HepG2 (cell line): ENCODE measurements around the gene RABGGTA. TPM values are rescaled to one million over a fixed set of nuclear protein-coding genes. Genes with fewer than 3 reads are reported as not detected.

Experiments
- HOXA3 ChIP-seq: sonication (generic); formaldehyde crosslinking; IDR thresholded peaks from 2 replicates; pipeline ENCODE4 v1.5.0; 2020; ENCODE audit warnings: missing genetic modification reagents
- IKZF4 ChIP-seq: sonication (generic); formaldehyde crosslinking; IDR thresholded peaks from 2 replicates; pipeline ENCODE4 v1.5.1; 2020; ENCODE audit warnings: borderline replicate concordance, mild to moderate bottlenecking, low read depth, missing genetic modification reagents; ENCODE audit errors: not compliant biosample characterization
- MEF2D ChIP-seq: sonication (generic); formaldehyde crosslinking; IDR thresholded peaks from 2 replicates; pipeline ENCODE4 v1.5.1; 2020; ENCODE audit warnings: mild to moderate bottlenecking, missing genetic modification reagents
- PRDM15 ChIP-seq: sonication (generic); formaldehyde crosslinking; IDR thresholded peaks from 2 replicates; pipeline ENCODE4 v1.4.0; 2020; ENCODE audit warnings: missing genetic modification reagents
- SP5 ChIP-seq: IDR thresholded peaks from 2 replicates; pipeline ENCODE4 v1.6.1; 2016; ENCODE audit warnings: low read depth, borderline replicate concordance
- SRF ChIP-seq: IDR thresholded peaks from 2 replicates; pipeline ENCODE4 v1.6.1; 2011; ENCODE audit warnings: mild to moderate bottlenecking, low read depth, low read length, moderate library complexity
- ZEB1 ChIP-seq: IDR thresholded peaks from 2 replicates; pipeline ENCODE4 v1.6.1; 2012; ENCODE audit warnings: mild to moderate bottlenecking, low read depth, inconsistent platforms; ENCODE audit not compliant: insufficient replicate concordance
- ZKSCAN5 ChIP-seq: sonication (generic); formaldehyde crosslinking; IDR thresholded peaks from 2 replicates; pipeline ENCODE4 v1.5.1; 2020; ENCODE audit warnings: mild to moderate bottlenecking, missing genetic modification reagents
- ZNF234 ChIP-seq: sonication (generic); formaldehyde crosslinking; conservative IDR thresholded peaks from 2 replicates; pipeline ENCODE4 v1.5.1; 2020; ENCODE audit warnings: mild to moderate bottlenecking, missing genetic modification reagents
- ZNF513 ChIP-seq: sonication (generic); formaldehyde crosslinking; conservative IDR thresholded peaks from 2 replicates; pipeline ENCODE4 v1.5.0; 2020; ENCODE audit warnings: missing genetic modification reagents
- ZNF616 ChIP-seq: sonication (generic); formaldehyde crosslinking; IDR thresholded peaks from 2 replicates; pipeline ENCODE4 v1.5.0; 2020; ENCODE audit warnings: low read depth, mild to moderate bottlenecking, missing genetic modification reagents
- ZNF7 ChIP-seq: IDR thresholded peaks from 2 replicates; pipeline ENCODE4 v1.6.1; 2016; ENCODE audit warnings: missing biosample characterization, missing genetic modification reagents
- ZNF784 ChIP-seq: sonication (generic); formaldehyde crosslinking; IDR thresholded peaks from 2 replicates; pipeline ENCODE4 v1.5.1; 2020; ENCODE audit warnings: missing genetic modification reagents, mild to moderate bottlenecking, borderline replicate concordance
- ZSCAN21 ChIP-seq: sonication (generic); formaldehyde crosslinking; IDR thresholded peaks from 2 replicates; pipeline ENCODE4 v1.8.0; 2022; ENCODE audit warnings: mild to moderate bottlenecking, missing genetic modification reagents, moderate library complexity, borderline replicate concordance
- polyA plus RNA-seq, 8 experiments: library from polyadenylated mRNA; depleted of rRNA in 3 of 8; stranded (reverse) in 7 of 8; unstranded in 1 of 8; fragments of >200 nt; fragmentation: Illumina TruSeq in 4 of 8; extraction: Trizol in 4 of 8; gene quantifications; 2 replicates each; pipeline versions ENCODE4 v1.2.1 to v1.2.3, GENCODE V29; 2011 to 2016; ENCODE audit warnings: low read depth in 4 of 8, missing spikeins in 1 of 8, mixed read lengths in 1 of 8; ENCODE audit not compliant: insufficient read depth in 1 of 8
- total RNA-seq, 5 experiments: library from RNA; depleted of rRNA; stranded (reverse); fragments of >200 nt; fragmentation: Illumina TruSeq; extraction: Trizol; gene quantifications; 2 replicates each; pipeline ENCODE4 v1.2.3, GENCODE V29; 2016; ENCODE audit warnings: low read depth in 1 of 5
- TF ChIP-seq, protein P1 (sequence below): sonication (generic); formaldehyde crosslinking; conservative IDR thresholded peaks from 2 replicates; pipeline ENCODE4 v1.4.0; 2020; ENCODE audit warnings: mild to moderate bottlenecking, missing genetic modification reagents, moderate library complexity
- TF ChIP-seq, protein P2 (sequence below): sonication (generic); formaldehyde crosslinking; conservative IDR thresholded peaks from 2 replicates; pipeline ENCODE4 v1.8.0; 2022; ENCODE audit warnings: low read depth, missing genetic modification reagents

RABGGTA gene
- total and polyA plus RNA-seq, 2 of the 13 experiments (the other 11 are each of a cell fraction or from before 2014, with no cell fraction given) = 57.9 to 90.8 TPM

- TF ChIP-seq, protein P1, sequence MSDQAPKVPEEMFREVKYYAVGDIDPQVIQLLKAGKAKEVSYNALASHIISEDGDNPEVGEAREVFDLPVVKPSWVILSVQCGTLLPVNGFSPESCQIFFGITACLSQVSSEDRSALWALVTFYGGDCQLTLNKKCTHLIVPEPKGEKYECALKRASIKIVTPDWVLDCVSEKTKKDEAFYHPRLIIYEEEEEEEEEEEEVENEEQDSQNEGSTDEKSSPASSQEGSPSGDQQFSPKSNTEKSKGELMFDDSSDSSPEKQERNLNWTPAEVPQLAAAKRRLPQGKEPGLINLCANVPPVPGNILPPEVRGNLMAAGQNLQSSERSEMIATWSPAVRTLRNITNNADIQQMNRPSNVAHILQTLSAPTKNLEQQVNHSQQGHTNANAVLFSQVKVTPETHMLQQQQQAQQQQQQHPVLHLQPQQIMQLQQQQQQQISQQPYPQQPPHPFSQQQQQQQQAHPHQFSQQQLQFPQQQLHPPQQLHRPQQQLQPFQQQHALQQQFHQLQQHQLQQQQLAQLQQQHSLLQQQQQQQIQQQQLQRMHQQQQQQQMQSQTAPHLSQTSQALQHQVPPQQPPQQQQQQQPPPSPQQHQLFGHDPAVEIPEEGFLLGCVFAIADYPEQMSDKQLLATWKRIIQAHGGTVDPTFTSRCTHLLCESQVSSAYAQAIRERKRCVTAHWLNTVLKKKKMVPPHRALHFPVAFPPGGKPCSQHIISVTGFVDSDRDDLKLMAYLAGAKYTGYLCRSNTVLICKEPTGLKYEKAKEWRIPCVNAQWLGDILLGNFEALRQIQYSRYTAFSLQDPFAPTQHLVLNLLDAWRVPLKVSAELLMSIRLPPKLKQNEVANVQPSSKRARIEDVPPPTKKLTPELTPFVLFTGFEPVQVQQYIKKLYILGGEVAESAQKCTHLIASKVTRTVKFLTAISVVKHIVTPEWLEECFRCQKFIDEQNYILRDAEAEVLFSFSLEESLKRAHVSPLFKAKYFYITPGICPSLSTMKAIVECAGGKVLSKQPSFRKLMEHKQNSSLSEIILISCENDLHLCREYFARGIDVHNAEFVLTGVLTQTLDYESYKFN (CRISPR knock-in tag) = peak; percentile 75
- TF ChIP-seq, protein P2, sequence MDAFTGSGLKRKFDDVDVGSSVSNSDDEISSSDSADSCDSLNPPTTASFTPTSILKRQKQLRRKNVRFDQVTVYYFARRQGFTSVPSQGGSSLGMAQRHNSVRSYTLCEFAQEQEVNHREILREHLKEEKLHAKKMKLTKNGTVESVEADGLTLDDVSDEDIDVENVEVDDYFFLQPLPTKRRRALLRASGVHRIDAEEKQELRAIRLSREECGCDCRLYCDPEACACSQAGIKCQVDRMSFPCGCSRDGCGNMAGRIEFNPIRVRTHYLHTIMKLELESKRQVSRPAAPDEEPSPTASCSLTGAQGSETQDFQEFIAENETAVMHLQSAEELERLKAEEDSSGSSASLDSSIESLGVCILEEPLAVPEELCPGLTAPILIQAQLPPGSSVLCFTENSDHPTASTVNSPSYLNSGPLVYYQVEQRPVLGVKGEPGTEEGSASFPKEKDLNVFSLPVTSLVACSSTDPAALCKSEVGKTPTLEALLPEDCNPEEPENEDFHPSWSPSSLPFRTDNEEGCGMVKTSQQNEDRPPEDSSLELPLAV (CRISPR knock-in tag) = no peak
- TF ChIP-seq ZKSCAN5 (CRISPR knock-in tag) = peak; percentile 73; the same call in 1 of the 2 replicates
- peak; percentile 86 for TF ChIP-seq PRDM15 (CRISPR knock-in tag)
- peak; percentile 95 for TF ChIP-seq SP5 (CRISPR knock-in tag)
- TF ChIP-seq MEF2D (CRISPR knock-in tag) = peak; percentile 98
- TF ChIP-seq HOXA3 (CRISPR knock-in tag) = peak; percentile 99
- TF ChIP-seq ZNF7 = no peak
- peak; percentile 89 for TF ChIP-seq ZNF616
- peak; percentile 100 for TF ChIP-seq ZNF784
- peak; percentile 94 for TF ChIP-seq IKZF4 (CRISPR knock-in tag)
- peak; percentile 98 for TF ChIP-seq ZNF513 (CRISPR knock-in tag)
- TF ChIP-seq ZNF234 (CRISPR knock-in tag) = no peak
- TF ChIP-seq ZEB1 = no peak
- peak; percentile 98 for TF ChIP-seq ZSCAN21 (CRISPR knock-in tag)
- TF ChIP-seq SRF = peak; percentile 94
These were observed 28.1 kb upstream of the RABGGTA start, which contains the start of the genes DHRS1 and NOP9 (continued) for GRCh38 chr14:24299255-24300191.
